GM12892 (cell line): ENCODE data around the gene RBSN.

Experiments used
- POLR2A ChIP-seq: IDR thresholded peaks from 2 replicates; pipeline ENCODE4 v1.6.1; 2011; ENCODE audit warnings: low read depth, low read length, control low read depth
- POLR2AphosphoS5 ChIP-seq: IDR thresholded peaks from 2 replicates; pipeline ENCODE4 v1.6.1; 2011; ENCODE audit warnings: low read depth, low read length, control low read depth

DNA sequence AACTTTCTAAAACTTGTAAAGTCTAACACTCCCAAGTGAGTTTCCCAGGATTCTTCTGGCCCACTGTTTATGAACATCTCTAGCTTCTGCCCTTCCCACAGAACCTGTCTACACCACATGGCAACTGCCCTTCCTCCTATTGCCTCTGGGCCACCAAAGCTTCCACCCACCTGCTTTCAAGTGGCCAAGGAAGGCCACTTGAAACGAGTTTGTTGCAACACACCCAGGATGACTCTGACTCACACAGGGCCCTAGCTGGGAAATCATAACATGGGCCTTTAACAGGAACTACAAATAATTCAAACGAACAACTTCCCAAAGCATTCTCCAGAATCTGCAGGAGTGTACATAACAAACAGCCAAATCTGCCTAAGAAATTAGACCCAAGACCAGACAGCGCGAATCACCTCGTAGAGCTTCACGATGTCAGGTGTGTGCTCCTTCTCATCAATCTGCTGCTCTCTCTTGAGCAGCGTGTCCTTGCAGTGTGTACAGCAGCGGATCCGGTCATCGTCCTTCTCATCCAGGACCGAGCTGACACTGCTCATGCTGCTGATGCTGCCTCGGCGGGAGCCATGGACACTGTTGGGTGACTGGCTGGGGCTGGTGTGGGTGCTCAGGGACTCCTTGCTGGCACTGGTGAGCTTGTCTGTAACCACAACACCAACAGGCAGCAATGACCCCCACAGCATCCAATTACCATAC, 16.8 kb downstream of the RBSN start:
- TF ChIP-seq POLR2A: no peak
- no peak for TF ChIP-seq POLR2AphosphoS5
